Activated CD4-positive, CD25-positive, alpha-beta regulatory T cell treated with anti-CD3 and anti-CD28 coated beads, Interleukin-2, amount 50 U/mL, for 16 hours (primary cell): ENCODE data around the gene ROBO2.

Experiments
- DNase-seq: peaks from one replicate; pipeline ENCODE4 v3.0.0-alpha.2; 2020; ENCODE audit warnings: low read depth, low spot score

ROBO2 gene

GRCh38 chr3:77039606-77040171 is at the start of gene ROBO2:
ROBO2 (plus strand) TSS chr3:77040099; CDS start chr3:77040786, 687 bp downstream.
- DNase-seq = no peak

GRCh38 chr3:76990606-76991005 is 49.3 kb upstream of the ROBO2 start:
- no peak for DNase-seq

DNA sequence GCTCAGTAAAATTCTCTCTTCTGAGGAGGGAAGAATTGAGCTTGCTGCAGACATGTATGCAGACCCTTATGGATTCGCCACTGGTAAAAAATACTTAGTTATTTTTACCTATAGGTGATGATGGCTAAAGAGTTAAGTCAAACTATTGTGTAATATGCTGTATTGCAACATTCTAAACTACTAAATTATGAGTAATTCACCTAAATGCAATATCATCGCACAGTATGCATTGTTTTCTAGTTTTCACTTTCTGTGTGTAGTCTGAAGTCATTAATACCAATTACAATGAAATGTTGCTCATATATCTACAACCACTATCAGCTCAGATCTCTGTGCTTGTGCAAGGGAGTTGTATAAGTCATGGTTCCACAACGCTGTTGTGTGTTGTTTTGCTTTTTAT is 48.7 kb upstream of the ROBO2 start:
- no peak for DNase-seq

GRCh38 chr3:76997733-76998132 is 42.2 kb upstream of the ROBO2 start:
- no peak for DNase-seq

- no peak for DNase-seq
These were observed 41.3 kb upstream of the ROBO2 start for GRCh38 chr3:76998555-76998954.

DNA sequence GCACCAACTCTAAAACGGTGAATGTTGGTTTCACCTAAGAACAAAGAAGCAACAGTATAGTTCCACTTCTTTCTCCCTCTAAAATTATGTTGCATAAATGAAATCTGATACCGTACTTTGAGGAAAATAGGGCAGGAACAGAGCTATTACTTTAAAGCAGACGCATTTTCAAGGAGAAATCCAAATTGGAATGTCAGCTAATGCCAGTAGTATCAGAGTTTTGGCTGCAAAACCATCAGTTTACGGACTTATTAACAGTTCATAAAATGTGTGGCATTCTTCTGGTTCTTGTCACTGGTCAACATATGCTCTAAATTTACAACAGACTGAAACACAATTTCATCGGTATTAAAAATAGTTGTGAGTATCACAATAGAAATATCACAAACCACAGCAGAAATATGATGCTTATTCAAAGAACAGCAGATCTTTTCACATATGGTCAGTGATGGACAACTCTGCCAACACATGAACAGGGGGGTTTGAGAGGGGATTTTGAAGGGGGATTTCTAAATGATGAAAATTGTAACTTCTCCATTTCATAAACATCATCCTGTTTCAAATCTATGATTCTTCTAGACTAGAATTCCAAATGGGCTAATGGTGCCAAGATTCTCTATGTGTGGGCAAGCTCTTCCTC is 38.7 kb upstream of the ROBO2 start:
- DNase-seq = no peak

GRCh38 chr3:77014226-77014625 is 25.7 kb upstream of the ROBO2 start:
- no peak for DNase-seq

GRCh38 chr3:77025471-77025870 is 14.4 kb upstream of the ROBO2 start:
- no peak for DNase-seq

DNA sequence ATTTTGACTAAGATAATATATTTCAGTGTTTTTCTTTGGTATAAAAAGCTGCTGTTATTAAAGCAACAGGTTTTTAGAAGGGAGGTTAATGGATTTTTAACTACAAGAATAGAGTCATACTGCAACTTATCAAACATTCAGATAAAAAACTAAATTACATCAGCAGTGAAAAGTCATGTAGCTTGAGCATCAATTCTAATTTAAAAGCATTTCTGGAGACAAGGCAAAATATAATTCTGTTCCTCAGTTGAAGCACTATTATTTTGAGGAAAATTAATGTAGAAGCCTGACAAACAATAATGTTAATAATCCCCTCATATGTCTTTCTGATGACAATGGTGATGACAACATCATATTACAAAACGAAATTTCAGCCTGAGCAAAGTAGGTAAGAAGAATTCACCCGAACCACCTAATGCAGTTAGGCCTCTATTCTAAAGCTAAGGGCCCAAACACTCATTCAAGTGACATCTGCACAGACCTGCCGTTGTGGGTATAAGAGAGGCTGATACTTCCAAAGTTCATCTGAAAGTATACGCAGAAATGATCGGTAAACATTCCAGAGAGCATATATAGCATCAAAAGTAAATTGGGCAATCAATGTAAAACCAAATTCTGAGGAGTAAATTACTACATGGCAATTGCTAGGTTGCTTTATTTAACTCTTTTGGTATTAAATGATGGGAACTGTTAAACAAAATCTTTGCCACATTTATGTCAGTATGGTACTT is 12.8 kb upstream of the ROBO2 start:
- no peak for DNase-seq

GRCh38 chr3:77028005-77028404 is 11.9 kb upstream of the ROBO2 start:
- no peak for DNase-seq

- no peak for DNase-seq
These were observed 1.4 kb upstream of the ROBO2 start for GRCh38 chr3:77038468-77038929.

DNA sequence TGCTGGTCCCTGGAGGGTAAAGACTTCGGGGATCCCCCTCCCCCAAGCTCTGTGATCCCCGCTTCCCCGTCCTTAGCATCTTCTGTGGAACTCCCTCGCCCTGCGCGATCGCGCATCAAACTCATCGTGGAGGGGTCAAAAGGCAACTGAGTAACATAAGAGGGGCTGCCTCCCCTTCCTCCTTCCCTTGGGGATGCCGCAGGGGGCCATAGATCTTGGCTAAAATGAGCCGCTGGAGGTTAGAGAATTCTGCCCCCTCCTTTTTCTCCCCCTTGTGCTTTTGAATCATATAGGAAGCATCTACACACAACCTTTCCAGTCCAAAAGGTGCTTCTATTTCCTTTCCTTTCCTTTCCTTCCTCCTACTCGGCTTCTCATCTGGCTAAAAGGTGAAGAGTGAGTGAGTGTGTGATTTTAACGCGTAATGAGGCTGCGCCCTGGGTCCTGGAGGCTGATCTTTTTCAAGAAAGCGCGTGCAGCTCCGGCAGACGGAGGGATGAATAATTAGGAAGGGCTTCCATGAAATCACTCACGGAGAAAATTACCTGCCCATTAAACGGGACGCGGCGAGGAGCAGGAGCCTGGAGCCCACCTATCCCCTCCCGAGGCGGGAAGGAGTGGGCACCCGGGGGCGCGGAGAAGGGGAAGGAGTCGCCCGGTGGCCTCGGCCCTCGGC is 831 bp upstream of the ROBO2 start:
- no peak for DNase-seq

GRCh38 chr3:77040216-77040615 is 317 bp downstream of the ROBO2 start:
- DNase-seq = no peak

DNA sequence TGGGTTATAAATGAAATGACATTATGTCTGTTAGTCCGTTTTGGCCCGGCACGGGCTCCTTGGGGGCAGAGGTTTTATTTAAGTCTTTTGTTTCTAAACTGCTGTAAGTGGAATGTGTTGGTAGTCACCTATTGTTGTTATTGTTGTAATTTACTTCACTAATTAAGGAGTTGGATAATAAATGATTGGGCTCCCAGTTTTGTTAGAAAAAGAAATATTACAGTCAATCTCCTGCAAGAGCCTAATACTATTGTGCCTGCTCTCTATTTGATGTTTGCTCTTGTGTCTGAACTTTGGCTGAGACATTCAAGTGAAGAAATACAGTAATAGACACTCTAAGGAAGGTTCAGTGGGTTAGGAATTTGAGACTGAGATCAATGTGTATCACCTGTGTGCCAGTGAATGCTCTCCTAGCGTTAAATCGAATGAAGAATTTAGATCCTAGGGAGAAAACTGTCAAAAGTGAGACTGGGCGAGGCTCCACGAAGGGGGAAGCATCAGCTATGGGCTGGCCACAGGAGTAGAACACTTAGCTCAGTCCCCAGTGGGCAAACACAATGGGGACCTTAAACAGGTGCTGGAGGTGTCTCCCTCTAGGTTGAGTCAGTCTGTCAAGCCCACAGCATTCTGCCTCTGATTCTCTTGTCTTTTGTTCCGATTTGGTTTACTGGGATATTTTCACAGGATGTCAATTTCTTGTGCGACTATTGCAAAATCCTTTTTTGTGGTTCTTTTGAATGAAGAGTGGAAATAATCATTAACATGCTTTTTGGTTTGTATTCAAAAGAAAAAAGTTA is 1.2 kb downstream of the ROBO2 start:
- DNase-seq = no peak

DNA sequence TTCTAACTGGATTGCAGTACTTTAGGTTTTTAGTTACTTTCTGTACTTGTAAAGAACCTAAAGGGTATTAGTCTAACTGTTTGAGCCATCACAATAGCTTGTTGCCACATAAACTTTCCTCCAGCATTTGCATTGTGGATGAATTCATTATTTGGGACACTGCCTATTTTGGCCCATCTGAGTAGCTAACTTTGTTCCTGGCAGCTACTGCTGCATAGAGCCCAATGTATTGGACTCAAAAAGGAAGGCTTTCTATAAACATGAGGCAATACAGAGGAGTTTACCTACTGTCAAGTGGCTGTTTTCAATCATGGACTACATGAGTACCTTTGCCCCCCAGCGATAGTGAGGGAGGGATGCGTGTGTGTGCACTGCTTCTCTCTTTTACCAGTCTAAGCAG is 1.9 kb downstream of the ROBO2 start:
- no peak for DNase-seq

DNA sequence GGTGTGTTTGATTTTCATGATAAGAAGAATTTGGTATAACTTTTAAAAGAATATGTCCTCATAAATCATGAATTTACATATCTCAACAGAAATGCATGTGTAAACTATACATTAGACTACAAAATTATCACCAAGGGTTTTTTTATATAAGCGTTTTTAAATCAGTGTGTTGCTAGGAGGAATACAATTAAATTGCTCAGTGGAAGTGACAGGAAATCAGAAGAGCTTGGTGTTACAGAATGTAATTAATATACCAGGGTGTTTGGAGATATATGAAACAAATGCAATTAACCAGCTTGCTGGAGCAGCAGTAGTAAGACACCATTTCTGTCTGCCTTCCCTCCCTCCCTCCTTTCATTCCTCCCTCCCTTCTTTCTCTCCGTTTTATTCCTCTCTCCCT is 2.4 kb downstream of the ROBO2 start:
- no peak for DNase-seq

- DNase-seq = no peak
These were observed 3.0 kb downstream of the ROBO2 start for GRCh38 chr3:77042882-77043281.

DNA sequence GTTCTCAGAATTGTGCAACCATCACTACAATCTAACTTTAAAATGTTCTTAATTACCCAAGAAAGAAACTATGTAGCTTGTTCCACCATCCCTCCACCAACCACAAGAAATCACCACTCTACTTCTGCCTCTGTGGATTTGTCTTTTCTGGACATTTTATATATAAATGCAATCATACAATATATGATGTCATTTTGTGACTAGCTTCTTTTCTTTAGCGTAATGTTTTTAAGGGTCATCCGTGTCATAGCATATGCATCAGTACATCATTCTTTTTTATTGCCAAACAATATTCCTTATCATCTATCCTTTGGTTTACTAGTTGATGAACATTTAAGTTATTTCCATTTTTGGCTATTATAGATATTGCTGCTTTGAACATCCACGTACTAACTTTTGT is 5.8 kb downstream of the ROBO2 start:
- DNase-seq = no peak

- DNase-seq = no peak
These were observed 8.3 kb downstream of the ROBO2 start for GRCh38 chr3:77048186-77048585.

DNA sequence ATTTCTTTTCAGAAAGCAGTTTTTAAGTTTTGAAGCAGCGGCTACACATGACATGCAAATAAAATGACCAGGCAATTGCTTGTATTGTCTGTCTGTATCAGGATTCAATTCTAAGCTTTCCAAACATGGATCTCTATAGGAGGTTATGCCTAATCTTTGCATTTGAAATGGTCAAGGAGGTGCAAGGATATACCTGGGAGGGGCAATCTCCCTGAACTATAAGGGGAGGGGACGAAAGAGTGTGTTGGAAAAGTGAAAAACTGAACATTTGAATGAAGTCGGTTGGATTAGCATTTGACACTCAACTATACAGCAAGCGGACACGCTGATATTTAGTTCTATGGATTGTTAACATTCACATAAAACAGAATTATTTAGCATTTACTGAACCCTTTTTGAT is 11.7 kb downstream of the ROBO2 start:
- no peak for DNase-seq

GRCh38 chr3:77052051-77052501 is 12.2 kb downstream of the ROBO2 start:
- no peak for DNase-seq
